Measurements from ENCODE around the gene ZNF576.
"Not testable (repeated sequence)": the region's sequence is repeated elsewhere in the genome, so short reads cannot be mapped to it uniquely, and the experiment has no call there.

Gene ZNF576

DNA sequence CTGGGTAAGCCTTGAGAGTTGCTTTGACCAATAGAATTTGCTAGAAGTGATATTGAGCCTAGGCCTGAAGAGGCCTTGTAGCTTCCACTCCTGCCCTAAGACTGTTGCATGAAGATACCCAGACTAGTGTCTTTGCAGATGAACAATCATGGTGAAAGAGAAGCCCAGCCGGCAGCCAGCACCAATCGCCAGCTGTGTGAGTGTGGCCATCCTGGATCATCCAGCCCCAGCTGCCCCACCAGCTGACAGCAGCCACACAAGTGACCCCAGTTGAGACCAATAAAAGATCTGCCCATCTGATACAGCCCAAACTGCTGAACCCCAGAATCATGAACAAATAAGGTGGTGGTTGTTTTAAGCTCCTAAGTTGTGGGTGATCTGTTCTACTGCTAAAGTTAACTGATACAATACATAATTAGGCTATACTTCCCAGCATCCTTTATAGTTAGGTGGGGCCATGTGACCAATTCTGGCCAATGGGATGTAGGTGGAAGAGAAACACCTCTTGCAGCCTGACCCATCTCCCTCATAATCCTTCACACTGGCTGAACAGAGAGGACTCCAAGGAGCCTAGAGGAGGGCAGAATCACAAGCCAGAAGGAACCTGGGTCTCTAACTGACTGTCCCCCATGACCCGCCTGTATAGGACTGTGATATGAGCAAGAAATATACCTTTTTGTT, 32.4 kb downstream of the ZNF576 start:
- no peak for FAIRE-seq

DNA sequence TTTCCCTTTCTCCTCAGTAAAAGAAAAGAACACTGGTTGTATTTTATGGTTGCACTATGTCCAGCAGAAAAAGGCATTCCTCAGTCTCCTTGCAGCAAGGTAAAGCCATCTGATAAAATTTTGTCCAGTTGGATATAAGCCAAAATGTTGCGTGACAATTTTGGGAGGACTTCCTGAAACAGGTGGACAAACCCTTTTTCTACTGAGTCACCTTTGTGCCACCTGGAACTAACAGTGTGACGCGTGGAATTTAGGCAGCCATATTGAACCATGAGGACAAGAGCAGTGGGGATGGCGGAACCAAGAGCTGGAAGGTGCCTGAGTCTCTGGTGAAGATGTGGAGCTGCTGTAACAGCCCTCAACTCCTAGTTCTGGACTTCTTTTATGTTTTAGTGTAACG, 35.1 kb downstream of the ZNF576 start:
- FAIRE-seq: no peak

DNA sequence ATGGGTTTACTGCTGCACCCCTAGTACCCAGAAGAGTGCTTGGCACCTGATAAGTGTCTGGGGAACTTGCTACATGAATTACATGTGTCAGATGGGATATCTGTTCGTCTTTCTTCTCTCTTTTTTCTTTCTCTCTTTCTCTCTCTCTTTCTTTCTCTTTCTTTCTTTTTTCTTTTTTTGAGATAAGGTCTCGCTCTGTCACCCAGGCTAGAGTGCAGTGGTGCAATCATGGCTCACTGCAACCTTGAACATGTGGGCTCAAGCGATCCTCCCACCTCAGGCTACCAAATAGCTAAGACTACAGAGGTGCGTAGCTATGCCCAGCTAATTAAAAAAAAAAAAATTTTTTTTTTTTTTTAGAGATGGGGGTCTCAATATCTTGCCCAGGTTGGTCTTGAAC, 37.1 kb downstream of the ZNF576 start:
- no peak for FAIRE-seq

DNA sequence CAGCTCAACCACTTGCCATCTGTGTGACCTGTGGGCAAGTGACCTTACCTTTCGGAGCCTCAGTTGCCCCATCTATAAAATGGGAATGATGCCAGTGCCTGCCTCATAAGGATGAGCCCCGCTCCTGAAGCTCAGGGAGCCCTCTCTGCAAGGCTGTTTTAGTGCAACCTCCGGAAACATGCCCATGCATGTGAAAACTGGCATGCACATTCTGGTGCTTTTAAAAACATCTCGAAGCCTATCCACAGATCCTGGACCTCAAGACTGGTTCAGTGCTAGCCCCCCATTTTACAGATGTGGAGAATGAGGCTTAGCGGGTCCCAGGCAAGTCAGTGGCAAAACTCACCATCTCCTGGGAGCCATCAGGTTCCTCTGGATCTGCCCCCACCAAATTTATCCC, 37.7 kb downstream of the ZNF576 start:
- no peak for FAIRE-seq

DNA sequence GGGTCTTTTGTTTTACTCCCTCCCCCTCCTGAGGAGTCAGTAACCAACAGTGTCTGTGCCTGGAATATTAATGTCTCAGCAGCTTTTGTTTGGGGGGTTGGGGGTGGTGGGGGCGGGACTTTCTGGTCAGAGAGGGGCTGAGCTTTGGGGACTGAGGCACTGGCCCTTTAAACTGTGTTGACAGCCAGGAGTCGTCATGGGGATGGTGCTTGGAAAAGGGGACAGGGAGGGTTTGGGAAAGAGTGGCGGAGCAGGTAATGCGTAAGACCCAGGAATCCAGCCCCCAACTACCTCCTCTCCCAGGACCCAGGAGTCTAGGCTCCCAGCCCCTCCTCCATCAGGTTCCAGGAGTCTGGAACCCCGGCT, 38.1 kb downstream of the ZNF576 start:
- FAIRE-seq: no peak

DNA sequence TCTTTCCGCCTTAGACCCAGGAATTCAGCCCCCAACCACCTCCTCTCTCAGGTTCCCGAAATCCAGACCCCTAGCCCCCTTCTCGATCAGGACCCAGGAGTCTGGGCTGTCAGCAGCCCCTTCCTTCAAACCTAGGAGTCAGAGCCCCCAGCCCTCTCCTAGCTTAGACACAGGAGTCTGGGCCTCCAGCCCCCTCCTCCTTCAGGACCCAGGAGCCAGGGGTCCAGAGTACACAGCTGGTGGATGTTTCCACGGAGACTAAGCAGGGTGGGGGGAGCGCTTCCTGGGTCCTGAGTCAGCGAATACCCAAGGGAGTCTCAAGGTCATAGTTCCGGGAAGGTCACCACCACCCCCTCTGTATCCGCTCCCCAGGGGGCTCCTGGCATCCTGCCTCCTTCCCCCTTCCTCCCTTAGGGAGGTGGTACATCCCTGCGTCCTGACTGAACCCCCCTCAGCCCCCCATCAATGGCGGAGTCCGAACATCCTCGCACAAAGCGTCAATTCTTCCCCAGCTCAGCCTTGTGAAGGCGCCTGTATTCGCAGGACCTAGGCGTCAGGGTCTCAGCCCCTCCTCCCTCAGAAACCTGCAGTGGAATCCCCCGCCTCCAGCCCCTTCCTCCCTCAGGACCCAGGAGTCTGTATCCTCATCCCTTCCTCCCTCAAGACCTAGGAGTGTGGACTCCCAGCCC, 38.6 kb downstream of the ZNF576 start:
- no peak for FAIRE-seq

DNA sequence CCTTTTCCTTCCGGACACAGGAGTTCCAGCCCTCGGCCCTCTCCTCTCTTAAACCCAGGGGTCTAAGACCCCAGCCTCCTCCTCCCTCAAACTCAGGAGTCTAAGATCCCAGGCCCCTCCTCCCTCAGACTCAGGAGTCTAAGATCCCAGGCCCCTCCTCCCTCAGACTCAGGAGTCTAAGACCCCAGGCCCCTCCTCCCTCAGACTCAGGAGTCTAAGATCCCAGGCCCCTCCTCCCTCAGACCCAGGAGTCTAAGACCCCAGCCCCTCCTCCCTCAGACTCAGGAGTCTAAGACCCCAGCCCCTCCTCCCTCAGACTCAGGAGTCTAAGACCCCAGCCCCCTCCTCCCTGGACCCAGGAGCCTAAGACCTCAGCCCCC, 39.2 kb downstream of the ZNF576 start:
- FAIRE-seq: not testable (repeated sequence)

DNA sequence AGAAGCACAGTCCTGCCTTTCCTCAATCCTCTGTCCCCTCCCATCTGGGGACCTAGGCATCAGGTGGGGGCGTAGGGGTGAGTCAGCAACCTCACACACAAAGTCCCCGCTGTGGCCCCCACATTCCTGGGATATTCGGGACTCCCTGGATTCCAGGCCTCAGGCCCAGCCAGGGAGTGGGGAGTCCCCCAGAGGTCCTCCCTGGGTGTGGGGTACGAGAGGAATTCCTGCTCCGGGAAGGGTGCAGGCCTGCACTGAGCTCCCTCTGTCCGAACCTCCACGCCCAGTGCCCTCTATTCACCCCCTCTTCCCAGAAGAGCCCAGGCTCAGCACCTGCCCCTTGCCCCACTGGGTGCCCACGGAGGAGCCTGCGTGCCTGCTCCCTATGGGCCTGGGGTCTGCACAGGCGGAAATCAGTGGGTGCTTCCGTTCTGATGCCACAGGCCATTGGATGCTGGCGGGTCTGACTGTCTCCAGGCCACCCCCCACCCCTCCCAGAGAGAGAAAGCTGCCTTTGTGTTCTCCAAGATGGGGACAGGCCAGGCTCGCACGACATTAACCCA, 39.8 kb downstream of the ZNF576 start:
- no peak for FAIRE-seq

DNA sequence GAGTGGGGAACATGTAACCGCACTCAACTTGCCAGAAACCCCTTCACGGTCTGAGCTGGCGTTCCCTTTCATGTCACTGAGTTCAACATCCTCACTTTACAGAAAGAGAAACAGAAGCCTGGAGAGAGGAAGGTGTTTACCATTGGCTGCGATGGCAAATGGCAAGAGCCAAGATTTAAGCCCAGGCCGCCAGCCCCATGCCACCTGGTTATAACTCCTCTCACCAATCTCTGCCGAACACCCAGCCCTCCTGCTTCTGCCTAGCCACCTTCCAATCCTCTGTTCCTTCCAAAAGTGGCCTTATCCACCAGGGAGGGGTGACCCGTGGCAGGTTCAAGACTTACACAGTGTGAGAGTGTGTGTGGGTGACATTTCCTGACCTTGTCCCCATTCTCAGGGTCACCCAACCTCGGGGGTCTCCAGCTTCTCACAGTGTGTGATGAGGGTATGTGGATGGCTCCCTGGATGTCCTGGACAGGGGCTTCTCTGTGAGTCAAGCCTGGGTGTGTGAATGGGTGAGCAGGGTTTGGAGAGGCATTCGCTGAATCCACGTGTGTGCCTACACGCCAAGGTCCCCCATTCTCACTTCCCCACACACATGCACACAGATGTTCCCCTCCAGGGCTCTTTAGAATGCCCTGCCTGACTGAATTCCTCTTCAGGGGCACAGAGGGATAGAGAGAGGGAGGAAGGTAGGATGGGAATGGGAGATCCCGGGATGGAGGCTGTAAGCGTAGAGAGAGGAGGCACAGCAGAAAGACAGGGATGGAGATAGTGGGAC, 42.0 kb downstream of the ZNF576 start:
- no peak for FAIRE-seq

DNA sequence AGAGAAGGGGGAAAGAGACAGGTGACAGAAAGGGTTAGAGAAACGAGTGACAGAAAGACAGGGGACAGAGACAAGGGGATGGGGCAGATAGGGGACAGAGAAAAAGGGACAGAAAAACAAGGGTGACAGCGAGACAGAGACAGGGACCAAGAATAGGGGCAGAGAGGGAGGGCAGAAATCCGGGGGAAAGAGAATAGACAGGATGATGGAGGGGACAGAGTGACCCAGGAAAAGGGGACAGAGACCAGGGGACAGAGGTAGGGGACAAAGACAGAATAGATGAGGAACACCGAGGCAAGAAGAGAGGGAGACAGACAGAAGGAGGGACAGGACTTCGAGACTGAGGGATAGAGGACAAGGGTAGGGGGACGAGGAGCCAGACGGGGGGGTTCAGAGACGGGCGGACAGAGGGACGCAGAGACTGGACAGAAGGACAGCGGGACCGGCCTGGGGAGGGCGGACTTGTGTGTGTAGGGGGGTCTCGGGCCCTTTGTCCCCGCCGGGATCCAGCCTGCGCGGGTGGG, 42.7 kb downstream of the ZNF576 start:
- FAIRE-seq: no peak

DNA sequence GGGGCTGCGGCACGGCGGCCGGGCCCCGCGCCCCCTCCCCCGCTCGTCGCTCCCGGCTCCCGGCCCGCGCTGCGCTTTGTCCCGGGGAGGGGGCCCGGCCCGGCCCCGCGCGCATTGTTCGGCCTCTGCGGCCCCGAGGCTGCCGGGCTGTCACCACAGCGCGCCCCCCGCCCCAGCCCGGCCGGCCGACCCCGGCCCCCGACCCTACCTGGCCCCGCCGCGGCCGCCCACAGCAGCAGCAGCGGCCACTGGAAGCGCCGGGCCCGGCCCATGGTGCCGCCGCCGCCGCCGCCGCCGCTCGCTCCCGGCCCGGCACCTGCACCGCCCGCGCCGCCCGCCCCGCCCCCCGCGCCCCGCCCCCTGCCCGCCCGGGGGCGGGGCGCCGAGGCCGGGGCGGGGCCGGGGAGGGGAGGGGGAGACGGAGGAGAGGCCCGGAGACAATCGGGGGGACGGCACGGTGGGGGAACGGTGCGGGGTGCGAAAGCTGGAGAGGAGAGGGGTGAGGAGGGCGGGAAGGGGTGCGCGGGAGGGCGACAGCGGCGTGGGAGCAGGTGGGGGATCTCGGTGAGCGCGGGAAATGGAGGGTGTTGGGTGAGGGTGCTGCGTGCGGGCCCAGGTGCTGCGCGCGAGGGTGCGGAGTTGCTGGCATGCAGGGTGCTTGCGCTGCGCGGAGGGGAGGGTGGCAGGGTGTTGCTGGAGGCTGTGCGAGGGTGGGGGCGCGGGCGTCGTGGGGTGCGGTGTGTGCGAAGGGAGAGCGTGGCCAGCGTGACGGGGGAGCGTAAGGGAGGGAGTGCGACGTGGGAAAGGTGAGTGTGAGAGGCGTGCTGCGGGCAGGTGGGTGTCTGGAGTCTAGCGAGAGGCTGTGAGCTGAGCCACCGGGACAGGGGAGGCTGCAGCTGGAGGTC, 43.4 kb downstream of the ZNF576 start, which contains the start of gene CADM4:
Gene CADM4, minus strand, starts transcription at position 332 of the 905 bp plus-strand sequence. Its CDS starts 60 bp downstream, at position 272.
- FAIRE-seq: no peak

DNA sequence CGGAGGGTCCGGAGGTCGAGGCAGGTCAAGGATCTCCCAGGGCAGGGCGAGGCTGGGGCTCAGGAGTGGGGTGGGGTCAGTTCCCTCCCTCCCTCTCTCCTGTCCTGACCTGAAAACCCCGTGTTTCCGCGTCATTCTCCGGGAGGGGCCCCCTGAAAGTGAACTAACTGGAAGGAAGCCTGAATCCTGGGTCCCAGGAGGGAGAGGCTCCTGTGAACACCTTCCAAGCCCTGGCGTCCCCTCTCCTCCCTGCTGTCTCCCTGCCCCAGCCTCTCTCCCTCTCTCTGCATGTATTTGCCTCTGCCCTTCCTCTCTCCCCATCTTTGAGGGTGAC, 44.0 kb downstream of the ZNF576 start:
- no peak for FAIRE-seq

DNA sequence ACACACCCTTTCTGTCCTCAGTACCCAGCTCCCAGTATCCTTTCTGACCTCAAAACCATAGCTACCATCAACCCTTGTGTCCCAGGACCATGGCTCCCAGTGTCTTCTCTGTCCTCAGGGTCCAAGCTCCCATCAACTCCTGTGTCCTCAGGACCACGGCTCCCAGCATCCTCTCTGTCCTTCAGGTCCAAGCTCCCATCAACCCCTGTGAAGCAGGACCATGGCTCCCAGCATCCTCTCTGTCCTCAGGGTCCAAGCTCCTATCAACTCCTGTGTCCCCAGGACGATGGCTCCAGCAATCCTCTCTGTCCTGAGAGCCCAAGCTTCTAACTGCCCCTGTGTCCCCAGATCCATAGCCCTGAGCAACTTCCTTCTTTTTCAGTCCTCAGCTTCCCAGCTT, 44.9 kb downstream of the ZNF576 start:
- FAIRE-seq: no peak

DNA sequence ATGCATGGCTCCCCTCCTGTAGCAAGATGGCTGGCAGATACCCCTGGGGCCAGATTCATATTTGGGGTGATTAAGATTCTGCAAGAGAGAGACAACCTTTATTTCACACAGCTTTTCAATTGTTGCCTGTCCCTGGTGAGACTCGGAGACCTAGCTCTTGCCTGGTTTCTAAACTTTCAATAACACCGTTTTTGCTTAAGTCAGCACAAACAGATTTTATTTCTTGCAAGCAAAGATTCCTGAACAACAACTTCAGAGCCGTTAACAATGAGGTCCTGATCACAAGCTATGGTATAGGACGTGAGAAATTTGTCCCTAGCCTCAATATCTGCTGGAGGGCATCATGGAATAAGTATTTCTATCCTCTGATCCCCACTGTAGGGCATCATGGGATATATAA, 46.1 kb downstream of the ZNF576 start:
- FAIRE-seq: no peak

DNA sequence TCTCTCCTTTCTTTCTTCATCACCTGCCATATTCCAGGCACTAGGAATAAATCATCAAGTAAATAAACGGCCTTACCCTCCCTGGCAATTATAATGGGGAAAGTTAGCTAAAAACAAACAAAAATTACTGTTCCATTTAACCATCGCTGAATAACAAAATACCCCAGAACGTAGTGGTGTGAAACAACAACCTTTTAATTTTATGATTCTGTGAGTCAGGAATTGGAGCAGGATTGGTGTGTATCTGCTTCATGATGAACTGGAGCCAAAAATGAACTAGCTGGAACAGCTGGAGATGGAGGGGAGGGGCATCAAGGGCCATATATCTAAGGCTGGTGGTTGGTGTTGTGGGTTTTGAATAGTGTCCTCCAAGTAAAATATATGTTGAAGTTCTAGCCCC, 46.9 kb downstream of the ZNF576 start:
- FAIRE-seq: no peak

DNA sequence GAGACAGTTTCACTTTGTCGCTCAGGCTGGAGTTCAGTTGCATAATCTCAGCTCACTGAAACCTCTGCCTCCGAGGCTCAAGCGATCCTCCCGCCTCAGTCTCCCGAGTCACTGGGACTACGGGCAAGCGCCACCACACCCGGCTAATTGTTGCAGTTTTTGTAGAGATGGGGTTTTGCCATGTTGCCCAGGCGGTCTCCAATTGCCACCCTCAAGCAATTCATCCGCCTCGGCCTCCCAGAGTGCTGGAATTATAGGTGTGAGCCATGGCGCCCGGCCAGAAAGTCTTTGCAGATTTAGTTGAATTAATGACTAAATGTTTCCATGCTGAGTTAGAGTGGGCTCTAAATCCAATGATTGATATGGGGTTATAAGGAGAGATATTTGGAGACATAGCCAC, 47.8 kb downstream of the ZNF576 start:
- FAIRE-seq: no peak

DNA sequence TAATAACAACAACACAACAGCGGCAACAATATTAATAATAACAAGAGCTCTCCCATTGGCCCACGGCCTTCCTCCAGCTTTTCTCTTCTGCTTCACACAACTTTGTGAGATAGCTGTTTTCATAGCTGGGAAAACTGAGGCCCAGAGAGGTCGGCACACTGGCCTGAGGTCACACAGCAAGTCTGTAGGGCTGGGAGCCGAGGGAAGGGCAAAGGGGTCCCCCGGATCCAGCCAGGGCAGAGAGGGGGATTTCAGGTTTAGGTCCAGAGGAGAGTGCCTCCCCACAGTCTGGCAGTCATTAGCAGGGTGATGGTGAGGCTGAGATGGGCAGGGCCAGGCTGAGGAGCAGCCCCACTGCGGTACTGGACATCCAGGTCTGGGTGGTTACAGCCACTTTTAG, 52.2 kb downstream of the ZNF576 start:
- FAIRE-seq: no peak

DNA sequence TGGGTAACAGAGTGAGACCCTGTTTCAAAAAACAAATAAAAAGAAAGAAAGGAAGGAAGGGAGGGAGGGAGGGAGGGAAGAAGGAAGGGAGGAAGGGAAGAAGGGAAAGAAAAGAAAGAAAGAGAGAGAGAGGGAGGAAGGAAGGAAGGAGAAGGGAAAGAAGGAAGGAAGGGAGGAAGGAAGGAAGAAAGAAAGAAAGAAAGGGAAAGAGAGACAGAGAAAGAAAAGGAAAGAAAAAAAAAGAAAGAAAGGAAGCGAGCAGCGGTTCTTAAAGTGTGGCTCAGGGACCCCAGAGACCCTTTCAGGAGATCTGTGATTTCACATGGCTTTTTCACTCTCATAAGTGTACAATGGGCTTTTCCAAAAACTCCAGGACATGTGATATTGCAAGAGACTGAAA, 53.1 kb downstream of the ZNF576 start:
- no peak for FAIRE-seq

DNA sequence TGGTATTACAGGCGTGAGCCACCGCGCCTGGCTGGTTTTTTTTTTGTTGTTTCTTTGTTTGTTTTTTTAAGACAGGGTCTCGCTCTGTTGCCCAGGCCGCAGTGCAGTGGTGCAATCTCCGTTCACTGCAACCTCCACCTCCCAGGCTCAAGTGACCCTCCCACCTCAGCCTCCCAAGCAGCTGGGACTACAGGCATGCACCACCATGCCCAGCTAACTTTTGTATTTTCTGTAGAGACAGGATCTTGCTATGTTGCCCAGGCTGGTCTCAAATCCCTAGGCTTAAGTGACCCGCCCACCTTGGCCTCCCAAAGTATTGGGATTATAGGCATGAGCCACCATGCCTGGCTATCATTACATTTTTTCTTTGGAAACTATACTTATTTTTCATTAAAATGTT, 53.9 kb downstream of the ZNF576 start:
- FAIRE-seq: not testable (repeated sequence)

Data from A204.1 (cell line).